ENCODE results near the gene EIF3L. TPM values are rescaled to one million over a fixed set of nuclear protein-coding genes. Genes with fewer than 3 reads are reported as not detected.
A peak's percentile ranks its signal among the peaks of the same experiment; 100 is the strongest.

The EIF3L gene
- total RNA-seq, 1 experiment from 2014 or later = 582 TPM

DNA sequence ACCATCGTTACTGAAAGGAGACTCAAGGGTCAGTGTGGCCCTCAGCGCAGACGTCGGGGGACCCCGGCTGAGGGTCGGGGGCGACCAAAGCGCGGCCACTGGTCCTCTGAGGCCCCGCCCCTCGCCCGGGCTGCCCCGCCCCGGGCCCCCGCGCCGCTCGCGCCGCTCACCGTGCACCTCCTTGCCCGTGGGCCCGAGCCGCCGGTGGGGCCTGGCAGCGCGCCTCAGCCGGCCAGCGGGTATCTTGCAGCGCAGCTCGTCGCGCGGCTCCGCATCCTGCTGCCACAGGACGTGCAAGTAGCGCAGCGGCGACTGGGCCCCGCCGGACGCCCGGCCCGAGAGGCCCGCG lies 5.5 kb upstream of the EIF3L start:
- Histone ChIP-seq H3K9me2 (ENCODE audit: insufficient read depth) (no peaks in the 10 kb centered on the region), H3K27ac (peak overlapping the region; percentile 35), H3K36me3 (ENCODE audit: low read depth) (no peaks in the 10 kb centered on the region), H3K79me2 (ENCODE audit: low read depth) (peaks cover 44% of the 10 kb centered on the region), H2AFZ (peak overlapping the region; percentile 82), H3F3A (ENCODE audit: insufficient read depth, low read depth) (peaks cover 50% of the 10 kb centered on the region), H3K4me3 (peak overlapping the region; percentile 92), H3K9me3 (ENCODE audit: insufficient read depth, low read depth) (peaks cover 4% of the 10 kb centered on the region; the same call in 1 of the 2 replicates), H3K27me3 (ENCODE audit: insufficient read depth, low read depth) (no peaks in the 10 kb centered on the region), H3K4me1 (replicated peaks; ENCODE audit: insufficient read depth) (peaks cover 23% of the 10 kb centered on the region), H4K20me1 (ENCODE audit: insufficient read depth) (peaks cover 9% of the 10 kb centered on the region; the same call in 1 of the 2 replicates), H3K4me2 (peak overlapping the region; percentile 90)
- no TSS peak for BruUV-seq (replicated peaks)
- CTCF ChIA-PET = interaction anchor here (0.5 to 1.7 kb wide), 4 partner anchors 26 to 260 kb away, joined by 3 to 10 read pairs (median 4); partner anchors contain the start of gene GGA1
- POLR2A ChIA-PET (ENCODE audit: unreplicated experiment) = interaction anchor here (0.5 to 0.8 kb wide), 11 partner anchors 21 to 1478 kb away, joined by 3 to 13 read pairs (median 5); partner anchors contain the start of genes GCAT and LGALS1
- peak in 1 of 2 experiments; percentile 46 for DNase-seq
- no peak for TF ChIP-seq CTCF (conservative IDR thresholded peaks at IDR 0.05)
- TF ChIP-seq EZH2 (IDR thresholded peaks at IDR 0.05; ENCODE audit: low read depth) = no peak
- intact Hi-C loops (cut with micrococcal nuclease; ENCODE audit: unreplicated experiment) = loop anchor here (5.0 to 10.0 kb wide), 3 partner anchors 36 to 299 kb away; partner anchors contain the start of genes C22orf23, GCAT and POLR2F

- no peak for TF ChIP-seq CTCF (conservative IDR thresholded peaks at IDR 0.05)
- TF ChIP-seq EZH2 (IDR thresholded peaks at IDR 0.05; ENCODE audit: low read depth) = no peak
- Histone ChIP-seq H2AFZ (peak overlapping the region; percentile 52), H3F3A (ENCODE audit: insufficient read depth, low read depth) (peaks cover 57% of the 10 kb centered on the region), H3K4me3 (peak overlapping the region; percentile 92), H3K9me3 (ENCODE audit: insufficient read depth, low read depth) (peaks cover 4% of the 10 kb centered on the region; the same call in 1 of the 2 replicates), H3K4me1 (replicated peaks; ENCODE audit: insufficient read depth) (peaks cover 23% of the 10 kb centered on the region), H3K9me2 (ENCODE audit: insufficient read depth) (no peaks in the 10 kb centered on the region), H4K20me1 (ENCODE audit: insufficient read depth) (peaks cover 9% of the 10 kb centered on the region; the same call in 1 of the 2 replicates), H3K4me2 (peak overlapping the region; percentile 60), H3K79me2 (ENCODE audit: low read depth) (peaks cover 53% of the 10 kb centered on the region), H3K27ac (peak overlapping the region; percentile 70), H3K27me3 (ENCODE audit: insufficient read depth, low read depth) (no peaks in the 10 kb centered on the region), H3K36me3 (ENCODE audit: low read depth) (no peaks in the 10 kb centered on the region)
- POLR2A ChIA-PET (ENCODE audit: unreplicated experiment) = interaction anchor here (0.6 kb wide), 1 partner anchor 42 kb away, joined by 4 read pairs; no protein-coding TSS in a partner anchor
- CTCF ChIA-PET = interaction anchor here (1.6 to 1.7 kb wide), 2 partner anchors 27 to 43 kb away, joined by 5 to 10 read pairs; no protein-coding TSS in a partner anchor
- intact Hi-C loops (cut with micrococcal nuclease; ENCODE audit: unreplicated experiment) = loop anchor here (5.0 to 10.0 kb wide), 3 partner anchors 38 to 300 kb away; partner anchors contain the start of genes C22orf23, GCAT and POLR2F
- no peak for DNase-seq
- BruUV-seq (replicated peaks) = TSS peak; percentile 8
Observed at GRCh38 chr22:37844904-37845329, 4.3 kb upstream of the EIF3L start.

- CTCF ChIA-PET = interaction anchor here (0.6 kb wide), 1 partner anchor 11 kb away, joined by 12 read pairs; no protein-coding TSS in a partner anchor
- no peak overlapping the region for H3K4me3 ChIP-seq
Observed at GRCh38 chr22:37846433-37846832, 2.8 kb upstream of the EIF3L start.

More at GRCh38 chr22:37846433-37846832, 2.8 kb upstream of the EIF3L start:
- DNase-seq = no peak
- BruUV-seq (replicated peaks) = no TSS peak
- no peak overlapping the region for H3K27ac ChIP-seq
- intact Hi-C loops (cut with micrococcal nuclease; ENCODE audit: unreplicated experiment) = loop anchor here (10.0 kb wide), 1 partner anchor 302 kb away; no protein-coding TSS in a partner anchor
- peaks cover 4% of the 10 kb centered on the region; the same call in 1 of the 2 replicates for H3K9me3 ChIP-seq (ENCODE audit: insufficient read depth, low read depth)
- peaks cover 58% of the 10 kb centered on the region for H3K79me2 ChIP-seq (ENCODE audit: low read depth)
- H3K9me2 ChIP-seq (ENCODE audit: insufficient read depth) = no peaks in the 10 kb centered on the region
- peaks cover 34% of the 10 kb centered on the region for H3K4me1 ChIP-seq (replicated peaks; ENCODE audit: insufficient read depth)
- peaks cover 16% of the 10 kb centered on the region for H4K20me1 ChIP-seq (ENCODE audit: insufficient read depth)
- POLR2A ChIA-PET (ENCODE audit: unreplicated experiment) = interaction anchor here (0.6 kb wide), 1 partner anchor 795 kb away, joined by 4 read pairs; the partner anchor contains the start of gene KCTD17
- H3K27me3 ChIP-seq (ENCODE audit: insufficient read depth, low read depth) = no peaks in the 10 kb centered on the region
- H2AFZ ChIP-seq = no peak overlapping the region
- H3K4me2 ChIP-seq = no peak overlapping the region
- H3K36me3 ChIP-seq (ENCODE audit: low read depth) = peaks cover 11% of the 10 kb centered on the region
- peaks cover 70% of the 10 kb centered on the region for H3F3A ChIP-seq (ENCODE audit: insufficient read depth, low read depth)
- TF ChIP-seq EZH2 (IDR thresholded peaks at IDR 0.05; ENCODE audit: low read depth) (no peak), CTCF (conservative IDR thresholded peaks at IDR 0.05) (no peak)

All from PC-9 (cell line).